Mesothelial cell of epicardium (in vitro differentiated cells): ENCODE measurements around the gene OCLN. TPM values are rescaled to one million over a fixed set of nuclear protein-coding genes. Genes with fewer than 3 reads are reported as not detected.

Experiments used
- DNase-seq, 2 experiments: peaks; one replicate each; pipeline ENCODE4 v3.0.0; 2021; ENCODE audit warnings: low spot score in 2 of 2; ENCODE audit not compliant: unreplicated experiment in 2 of 2
- H3K27ac Mint-ChIP-seq: 2 replicates; pipeline ENCODE4 v1.8.0; 2021; ENCODE audit warnings: mixed read lengths
- H3K27me3 Mint-ChIP-seq: 2 replicates; pipeline ENCODE4 v1.8.0; 2021; ENCODE audit warnings: low read depth, mixed read lengths
- H3K36me3 Mint-ChIP-seq: 2 replicates; pipeline ENCODE4 v1.8.0; 2021; ENCODE audit warnings: mixed read lengths
- H3K4me1 Mint-ChIP-seq: 2 replicates; pipeline ENCODE4 v1.8.0; 2021; ENCODE audit warnings: mixed read lengths
- H3K4me3 Mint-ChIP-seq: 2 replicates; pipeline ENCODE4 v1.8.0; 2021; ENCODE audit warnings: mild to moderate bottlenecking, moderate library complexity, mixed read lengths
- H3K9me3 Mint-ChIP-seq: 2 replicates; pipeline ENCODE4 v1.8.0; 2021; ENCODE audit warnings: mixed read lengths
- total RNA-seq: library from RNA; stranded (reverse); gene quantifications from 3 replicates; pipeline ENCODE4 v1.2.1, GENCODE V29; 2021
- TF ChIP-seq, protein P1 (sequence below): fragments of 200-600 bp; sonication (generic); IDR thresholded peaks from one replicate; pipeline ENCODE4 v1.5.0; 2021; ENCODE audit warnings: antibody characterized with exemption; ENCODE audit not compliant: unreplicated experiment

OCLN gene
- total RNA-seq, 1 donor from 2014 or later: 37.8 TPM

DNA sequence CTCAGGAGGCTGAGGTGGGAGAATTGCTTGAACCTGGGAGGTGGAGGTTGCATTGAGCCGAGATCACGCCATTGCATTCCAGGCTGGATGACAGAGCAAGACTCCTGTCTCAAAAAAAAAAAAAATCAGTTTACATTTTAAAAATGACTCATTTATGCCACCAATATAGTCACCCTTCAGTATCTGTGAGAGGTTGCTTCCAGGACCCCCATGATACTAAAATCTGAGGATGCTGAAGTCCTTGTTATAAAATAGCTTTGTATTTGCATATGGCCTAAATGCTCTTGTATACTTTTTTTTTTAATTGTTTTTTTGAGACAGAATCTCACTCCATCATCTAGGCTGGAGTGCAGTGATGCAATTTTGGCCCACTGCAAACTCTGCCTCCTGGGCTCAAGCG lies 5.8 kb downstream of the OCLN start:
- H3K4me1 Mint-ChIP-seq: peaks cover 29% of the 10 kb centered on the region
- no peaks in the 10 kb centered on the region for H3K9me3 Mint-ChIP-seq
- peaks cover 26% of the 10 kb centered on the region for H3K27me3 Mint-ChIP-seq
- no peaks in the 10 kb centered on the region for H3K36me3 Mint-ChIP-seq
- TF ChIP-seq, protein P1, sequence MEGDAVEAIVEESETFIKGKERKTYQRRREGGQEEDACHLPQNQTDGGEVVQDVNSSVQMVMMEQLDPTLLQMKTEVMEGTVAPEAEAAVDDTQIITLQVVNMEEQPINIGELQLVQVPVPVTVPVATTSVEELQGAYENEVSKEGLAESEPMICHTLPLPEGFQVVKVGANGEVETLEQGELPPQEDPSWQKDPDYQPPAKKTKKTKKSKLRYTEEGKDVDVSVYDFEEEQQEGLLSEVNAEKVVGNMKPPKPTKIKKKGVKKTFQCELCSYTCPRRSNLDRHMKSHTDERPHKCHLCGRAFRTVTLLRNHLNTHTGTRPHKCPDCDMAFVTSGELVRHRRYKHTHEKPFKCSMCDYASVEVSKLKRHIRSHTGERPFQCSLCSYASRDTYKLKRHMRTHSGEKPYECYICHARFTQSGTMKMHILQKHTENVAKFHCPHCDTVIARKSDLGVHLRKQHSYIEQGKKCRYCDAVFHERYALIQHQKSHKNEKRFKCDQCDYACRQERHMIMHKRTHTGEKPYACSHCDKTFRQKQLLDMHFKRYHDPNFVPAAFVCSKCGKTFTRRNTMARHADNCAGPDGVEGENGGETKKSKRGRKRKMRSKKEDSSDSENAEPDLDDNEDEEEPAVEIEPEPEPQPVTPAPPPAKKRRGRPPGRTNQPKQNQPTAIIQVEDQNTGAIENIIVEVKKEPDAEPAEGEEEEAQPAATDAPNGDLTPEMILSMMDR: no peak
- no peak overlapping the region for H3K4me3 Mint-ChIP-seq
- no peak for DNase-seq
- H3K27ac Mint-ChIP-seq: no peak overlapping the region

DNA sequence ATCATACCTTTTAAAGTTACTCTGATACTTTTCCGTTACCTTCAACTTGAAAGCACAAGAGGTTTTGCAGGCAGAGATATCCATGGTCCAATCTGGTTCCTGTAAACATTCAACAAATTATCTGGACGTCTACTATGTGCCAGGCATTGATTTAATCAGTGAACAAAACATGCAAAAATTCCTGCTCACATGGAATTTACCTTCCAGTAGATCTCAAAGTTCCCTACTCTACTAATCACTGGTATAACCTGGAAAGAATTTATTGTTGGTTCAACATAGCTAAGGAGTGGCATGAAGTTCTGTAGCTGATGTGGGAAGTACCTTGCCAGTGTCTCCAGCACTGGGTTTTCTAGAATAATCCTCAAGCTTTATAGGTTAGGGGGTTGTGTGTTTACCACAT lies 9.8 kb downstream of the OCLN start:
- Mint-ChIP-seq H3K4me3 (no peak overlapping the region), H3K27ac (peak overlapping the region; percentile 90)

DNA sequence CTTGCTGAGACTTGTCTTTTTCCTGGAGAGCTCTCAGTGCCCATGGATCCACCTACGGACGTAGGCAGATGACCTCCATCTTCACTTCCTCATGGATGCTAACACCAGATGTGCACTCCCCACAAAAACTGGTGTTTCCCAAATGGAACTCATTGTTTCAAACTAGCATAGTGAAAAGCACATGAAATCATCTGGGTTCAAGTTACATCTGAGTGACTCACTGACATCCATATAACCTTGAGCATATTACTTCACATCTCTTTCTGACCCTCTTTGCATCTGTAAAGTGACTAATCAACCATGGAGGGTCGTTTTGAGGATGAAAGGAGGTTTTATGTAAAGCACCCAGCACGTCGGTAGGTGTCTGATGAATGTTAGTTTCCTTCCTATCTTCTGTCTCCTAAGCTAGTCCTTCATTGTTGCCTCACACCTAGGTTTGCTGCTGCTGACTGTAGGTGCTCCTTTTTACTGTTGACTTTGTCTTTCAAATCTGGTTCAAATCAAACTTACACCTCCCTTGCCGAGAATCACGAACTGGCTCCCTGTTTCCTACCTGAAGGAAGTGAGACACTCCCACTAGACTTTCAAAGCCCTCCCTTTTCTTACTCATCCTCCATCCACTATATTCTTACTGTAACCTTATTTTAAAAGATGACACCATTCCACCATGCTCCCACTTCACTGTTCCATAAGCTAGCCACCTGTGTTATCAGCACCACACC lies 10.3 kb downstream of the OCLN start:
- DNase-seq: no peak
- peaks cover 18% of the 10 kb centered on the region for H3K4me1 Mint-ChIP-seq
- no peak overlapping the region for H3K4me3 Mint-ChIP-seq
- no peaks in the 10 kb centered on the region for H3K27me3 Mint-ChIP-seq
- TF ChIP-seq, protein P1: no peak
- peaks cover 9% of the 10 kb centered on the region for H3K36me3 Mint-ChIP-seq
- no peaks in the 10 kb centered on the region for H3K9me3 Mint-ChIP-seq
- peak overlapping the region; percentile 90 for H3K27ac Mint-ChIP-seq

More for the DNA sequence above, 9.8 kb downstream of the OCLN start:
- no peak for DNase-seq
- H3K27me3 Mint-ChIP-seq: no peaks in the 10 kb centered on the region
- peaks cover 9% of the 10 kb centered on the region for H3K36me3 Mint-ChIP-seq
- H3K4me1 Mint-ChIP-seq: peaks cover 18% of the 10 kb centered on the region
- no peaks in the 10 kb centered on the region for H3K9me3 Mint-ChIP-seq
- TF ChIP-seq, protein P1: no peak

DNA sequence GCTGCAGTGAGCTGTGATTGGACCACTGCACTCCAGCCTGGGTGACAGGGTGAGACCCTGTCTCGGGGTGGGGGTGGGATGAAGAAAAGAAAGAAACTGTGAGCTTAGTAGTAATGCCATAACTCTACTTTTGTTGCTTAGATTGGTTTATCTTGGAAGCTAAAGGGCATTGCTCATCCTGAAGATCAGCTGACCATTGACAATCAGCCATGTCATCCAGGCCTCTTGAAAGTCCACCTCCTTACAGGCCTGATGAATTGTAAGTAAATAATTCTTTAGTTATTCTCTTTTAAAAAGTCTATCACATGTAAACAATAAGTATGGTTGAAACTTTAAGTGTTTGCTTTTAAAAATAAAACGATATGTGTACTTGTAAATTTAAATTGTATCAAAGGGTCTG lies 11.4 kb downstream of the OCLN start:
- TF ChIP-seq, protein P1: no peak
- Mint-ChIP-seq H3K4me3 (no peak overlapping the region), H3K9me3 (no peaks in the 10 kb centered on the region), H3K4me1 (peaks cover 18% of the 10 kb centered on the region), H3K27ac (no peak overlapping the region), H3K36me3 (peaks cover 13% of the 10 kb centered on the region), H3K27me3 (no peaks in the 10 kb centered on the region)
- no peak for DNase-seq

DNA sequence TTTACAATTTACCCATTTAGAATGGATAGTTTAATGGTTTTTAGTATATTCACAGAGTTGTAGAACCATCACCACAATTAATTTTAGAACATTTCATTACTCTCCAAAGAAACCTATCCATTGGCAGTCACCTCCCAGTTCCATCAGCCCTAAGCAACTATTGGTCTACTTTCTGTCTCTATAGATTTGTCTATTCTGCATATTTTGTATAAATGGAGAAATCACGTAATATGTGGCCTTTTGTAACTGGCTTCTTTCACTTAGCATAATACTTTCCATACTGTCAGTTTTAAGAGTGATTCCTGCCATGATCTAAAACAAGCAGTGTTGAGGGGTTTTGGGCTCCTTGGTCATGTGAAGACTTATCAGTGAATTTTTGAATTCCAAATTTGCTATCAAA lies 12.7 kb downstream of the OCLN start:
- H3K4me3 Mint-ChIP-seq: no peak overlapping the region
- DNase-seq: no peak
- H3K4me1 Mint-ChIP-seq: peaks cover 18% of the 10 kb centered on the region
- no peaks in the 10 kb centered on the region for H3K9me3 Mint-ChIP-seq
- H3K36me3 Mint-ChIP-seq: peaks cover 24% of the 10 kb centered on the region
- no peaks in the 10 kb centered on the region for H3K27me3 Mint-ChIP-seq
- TF ChIP-seq, protein P1: no peak
- H3K27ac Mint-ChIP-seq: no peak overlapping the region
